Trophoblast cell (in vitro differentiated cells and primary cell): ENCODE data around the gene GABRQ.

Experiments
- DNase-seq, 2 donors: peaks; one replicate each; pipeline ENCODE4 v3.0.0-alpha.2; 2016
- H2AFZ ChIP-seq: 2 replicates; pipeline ENCODE4 v1.6.1; 2013; ENCODE audit warnings: low read length, moderate library complexity, mild to moderate bottlenecking; ENCODE audit not compliant: insufficient read depth, poor library complexity
- H2AK5ac ChIP-seq: 2 replicates; pipeline ENCODE4 v1.6.1; 2013; ENCODE audit warnings: mild to moderate bottlenecking, low read length
- H2BK120ac ChIP-seq: 2 replicates; pipeline ENCODE4 v1.6.1; 2013; ENCODE audit warnings: low read length, mild to moderate bottlenecking, moderate library complexity; ENCODE audit not compliant: insufficient read depth, poor library complexity
- H2BK12ac ChIP-seq: 2 replicates; pipeline ENCODE4 v1.6.1; 2013; ENCODE audit warnings: mild to moderate bottlenecking, low read length, moderate library complexity
- H2BK5ac ChIP-seq: 2 replicates; pipeline ENCODE4 v1.6.1; 2013; ENCODE audit warnings: low read length, low read depth, moderate library complexity, mild to moderate bottlenecking; ENCODE audit not compliant: poor library complexity
- H3K14ac ChIP-seq: 2 replicates; pipeline ENCODE4 v1.6.1; 2013; ENCODE audit warnings: mild to moderate bottlenecking, low read length
- H3K18ac ChIP-seq: 2 replicates; pipeline ENCODE4 v1.6.1; 2013; ENCODE audit warnings: mild to moderate bottlenecking, low read length
- H3K23ac ChIP-seq: 2 replicates; pipeline ENCODE4 v1.6.1; 2013; ENCODE audit warnings: low read length
- H3K27ac ChIP-seq: 2 replicates; pipeline ENCODE4 v1.5.1; 2013; ENCODE audit warnings: low read depth, mild to moderate bottlenecking, inconsistent platforms, low read length, moderate library complexity
- H3K27me3 ChIP-seq: 2 replicates; pipeline ENCODE4 v1.6.1; 2013; ENCODE audit warnings: inconsistent platforms, mild to moderate bottlenecking, low read length, moderate library complexity; ENCODE audit not compliant: insufficient read depth
- H3K36me3 ChIP-seq, 2 experiments: 1 replicate in 1 of 2; 2 replicates in 1 of 2; pipeline ENCODE4 v1.6.1; 2013; ENCODE audit warnings: low read length in 2 of 2, mild to moderate bottlenecking in 2 of 2, moderate library complexity in 1 of 2; ENCODE audit not compliant: insufficient read depth in 2 of 2, control insufficient read depth in 1 of 2
- H3K4ac ChIP-seq: 2 replicates; pipeline ENCODE4 v1.6.1; 2013; ENCODE audit warnings: low read depth, mild to moderate bottlenecking, low read length, moderate library complexity
- H3K4me1 ChIP-seq, 2 experiments: 1 replicate in 1 of 2; 2 replicates in 1 of 2; pipeline ENCODE4 v1.6.1; 2013; ENCODE audit warnings: low read length in 2 of 2, mild to moderate bottlenecking in 2 of 2, moderate library complexity in 1 of 2; ENCODE audit not compliant: insufficient read depth in 2 of 2, control insufficient read depth in 1 of 2
- H3K4me2 ChIP-seq: 2 replicates; pipeline ENCODE4 v1.6.1; 2013; ENCODE audit warnings: inconsistent platforms, mild to moderate bottlenecking, low read length, moderate library complexity
- H3K4me3 ChIP-seq: 2 replicates; pipeline ENCODE4 v1.5.1; 2013; ENCODE audit warnings: mild to moderate bottlenecking, low read depth, low read length, inconsistent platforms
- H3K79me1 ChIP-seq: one replicate; pipeline ENCODE4 v1.6.1; 2013; ENCODE audit warnings: low read length
- H3K79me2 ChIP-seq: 2 replicates; pipeline ENCODE4 v1.6.1; 2013; ENCODE audit warnings: low read length, mild to moderate bottlenecking; ENCODE audit not compliant: control insufficient read depth, insufficient read depth, poor library complexity
- H3K9ac ChIP-seq: 2 replicates; pipeline ENCODE4 v1.6.1; 2013; ENCODE audit warnings: mild to moderate bottlenecking, low read length
- H3K9me3 ChIP-seq: 2 replicates; pipeline ENCODE4 v1.6.1; 2013; ENCODE audit warnings: low read depth, mild to moderate bottlenecking, control low read depth, inconsistent platforms, low read length; ENCODE audit not compliant: insufficient read depth
- H4K12ac ChIP-seq: 2 replicates; pipeline ENCODE4 v1.6.1; 2013; ENCODE audit warnings: low read depth, mild to moderate bottlenecking, low read length, moderate library complexity
- H4K8ac ChIP-seq: 2 replicates; pipeline ENCODE4 v1.6.1; 2013; ENCODE audit warnings: low read depth, mild to moderate bottlenecking, low read length, moderate library complexity
- H4K91ac ChIP-seq: one replicate; pipeline ENCODE4 v1.6.1; 2013; ENCODE audit warnings: low read depth, mild to moderate bottlenecking, low read length, moderate library complexity
- WGBS: extraction: QIAGEN DNeasy Blood & Tissue Kit; methylation state at CpG from one replicate; pipeline ENCODE4 v1.1.7; 2013; ENCODE audit warnings: missing lambda C conversion rate; ENCODE audit not compliant: insufficient read length, insufficient coverage; ENCODE audit errors: extremely low coverage; 5-methylcytosine and 5-hydroxymethylcytosine counted together

Gene GABRQ

GRCh38 chrX:152638443-152638904 lies 779 bp downstream of the GABRQ start:
- Histone ChIP-seq H2AFZ (no peak overlapping the region), H3K4ac (no peak overlapping the region), H3K79me1 (no peaks in the 10 kb centered on the region), H2BK12ac (no peak overlapping the region), H4K8ac (no peak overlapping the region), H3K4me1 (peaks cover 0 to 4% of the 10 kb centered on the region in 2 experiments), H3K4me2 (peak overlapping the region; percentile 64), H3K27me3 (no peaks in the 10 kb centered on the region), H2BK5ac (no peak overlapping the region), H3K9me3 (no peaks in the 10 kb centered on the region), H2AK5ac (no peak overlapping the region), H3K14ac (no peak overlapping the region), H3K79me2 (no peaks in the 10 kb centered on the region), H3K36me3 (no peaks in the 10 kb centered on the region), H2BK120ac (no peak overlapping the region), H3K18ac (no peak overlapping the region), H3K27ac (no peak overlapping the region), H3K4me3 (no peak overlapping the region), H4K91ac (no peak overlapping the region), H4K12ac (peak overlapping the region; percentile 43), H3K23ac (no peak overlapping the region), H3K9ac (no peak overlapping the region)
- WGBS: no CpG with 5 or more reads among the region's 23 CpGs
- DNase-seq: no peak

- H3K9ac ChIP-seq: no peak overlapping the region
- no peak overlapping the region for H3K27ac ChIP-seq
- DNase-seq: no peak
- H2AK5ac ChIP-seq: no peak overlapping the region
- H4K91ac ChIP-seq: no peak overlapping the region
- no peak overlapping the region for H3K4ac ChIP-seq
- no peak overlapping the region for H4K8ac ChIP-seq
- no peak overlapping the region for H2BK120ac ChIP-seq
- H3K27me3 ChIP-seq: no peaks in the 10 kb centered on the region
- no CpG with 5 or more reads among the region's 7 CpGs for WGBS
- no peak overlapping the region for H4K12ac ChIP-seq
- H2BK5ac ChIP-seq: no peak overlapping the region
- H3K4me1 ChIP-seq: peaks cover 0 to 4% of the 10 kb centered on the region in 2 experiments
- no peak overlapping the region for H3K18ac ChIP-seq
- H3K79me2 ChIP-seq: no peaks in the 10 kb centered on the region
- H3K4me2 ChIP-seq: no peak overlapping the region
- H3K9me3 ChIP-seq: no peaks in the 10 kb centered on the region
- no peak overlapping the region for H3K23ac ChIP-seq
- no peak overlapping the region for H3K4me3 ChIP-seq
- no peaks in the 10 kb centered on the region for H3K79me1 ChIP-seq
- H3K36me3 ChIP-seq: no peaks in the 10 kb centered on the region
- H3K14ac ChIP-seq: no peak overlapping the region
- H2AFZ ChIP-seq: no peak overlapping the region
- no peak overlapping the region for H2BK12ac ChIP-seq
Measured at GRCh38 chrX:152639426-152639825, 1.7 kb downstream of the GABRQ start.

GRCh38 chrX:152640034-152640818 lies 2.5 kb downstream of the GABRQ start:
- Histone ChIP-seq H3K27ac (no peak overlapping the region), H3K9ac (no peak overlapping the region), H3K9me3 (no peaks in the 10 kb centered on the region), H3K79me1 (no peaks in the 10 kb centered on the region), H2AFZ (no peak overlapping the region), H4K8ac (no peak overlapping the region), H2BK5ac (no peak overlapping the region), H3K23ac (no peak overlapping the region), H3K4me1 (peaks cover 0 to 4% of the 10 kb centered on the region in 2 experiments), H4K12ac (no peak overlapping the region), H2AK5ac (no peak overlapping the region), H3K14ac (no peak overlapping the region), H2BK12ac (no peak overlapping the region), H3K18ac (no peak overlapping the region), H3K4ac (no peak overlapping the region), H3K36me3 (no peaks in the 10 kb centered on the region), H3K4me2 (no peak overlapping the region), H3K27me3 (no peaks in the 10 kb centered on the region), H3K79me2 (no peaks in the 10 kb centered on the region), H4K91ac (no peak overlapping the region), H2BK120ac (no peak overlapping the region), H3K4me3 (no peak overlapping the region)
- no CpG with 5 or more reads among the region's 18 CpGs for WGBS
- DNase-seq: no peak

GRCh38 chrX:152641256-152641875 lies 3.7 kb downstream of the GABRQ start:
- DNase-seq: no peak
- Histone ChIP-seq H2AFZ (no peak overlapping the region), H3K27me3 (no peaks in the 10 kb centered on the region), H3K9ac (no peak overlapping the region), H3K9me3 (no peaks in the 10 kb centered on the region), H3K27ac (no peak overlapping the region), H2AK5ac (no peak overlapping the region), H3K79me2 (no peaks in the 10 kb centered on the region), H3K14ac (no peak overlapping the region), H3K18ac (no peak overlapping the region), H4K91ac (no peak overlapping the region), H3K4ac (no peak overlapping the region), H3K4me3 (no peak overlapping the region), H3K36me3 (no peaks in the 10 kb centered on the region), H4K12ac (no peak overlapping the region), H3K4me2 (no peak overlapping the region), H2BK5ac (no peak overlapping the region), H3K4me1 (peaks cover 0 to 4% of the 10 kb centered on the region in 2 experiments), H3K79me1 (no peaks in the 10 kb centered on the region), H4K8ac (no peak overlapping the region), H2BK120ac (no peak overlapping the region), H3K23ac (no peak overlapping the region), H2BK12ac (no peak overlapping the region)
- no CpG with 5 or more reads among the region's 10 CpGs for WGBS
